ENCODE measurements around the gene PRC1. TPM values are rescaled to one million over a fixed set of nuclear protein-coding genes. Genes with fewer than 3 reads are reported as not detected.
"Not testable (repeated sequence)": the region's sequence is repeated elsewhere in the genome, so short reads cannot be mapped to it uniquely, and the experiment has no call there.

The PRC1 gene
- total RNA-seq, 1 experiment from 2014 or later: 275 TPM

DNA sequence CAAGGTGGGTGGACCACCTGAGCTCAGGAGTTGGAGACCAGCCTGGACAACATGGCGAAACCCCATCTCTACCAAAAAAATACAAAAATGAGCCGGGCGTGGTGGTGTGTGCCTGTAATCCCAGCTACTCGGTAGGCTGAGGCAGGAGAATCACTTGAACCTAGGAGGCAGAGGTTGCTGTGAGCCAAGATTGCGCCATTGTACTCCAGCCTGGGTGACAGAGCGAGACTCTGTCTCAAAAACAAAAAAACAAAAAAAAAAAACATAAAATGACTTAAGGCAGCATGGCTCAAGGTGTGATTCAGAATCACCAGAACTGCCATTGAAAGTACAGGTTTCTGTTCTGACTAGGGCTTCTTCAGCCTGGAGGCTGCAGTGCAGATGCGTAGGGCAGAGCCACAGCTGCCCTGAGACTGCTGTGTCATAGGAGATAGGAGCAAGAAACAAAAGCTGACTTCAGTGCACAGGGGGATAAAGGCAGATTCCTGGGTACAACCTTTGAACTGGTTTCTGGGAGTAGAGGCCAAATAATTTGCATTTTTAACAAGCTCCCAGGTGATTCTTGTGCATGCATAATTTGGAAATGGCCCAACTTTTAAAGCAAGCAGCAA, 71.5 kb downstream of the PRC1 start:
- not testable (repeated sequence) for H3K27me3 ChIP-seq; H3K9me3 ChIP-seq (replicated peaks); H3K27ac ChIP-seq; DNase-seq; H3K4me1 ChIP-seq; H3K36me3 ChIP-seq; H3K4me3 ChIP-seq

DNA sequence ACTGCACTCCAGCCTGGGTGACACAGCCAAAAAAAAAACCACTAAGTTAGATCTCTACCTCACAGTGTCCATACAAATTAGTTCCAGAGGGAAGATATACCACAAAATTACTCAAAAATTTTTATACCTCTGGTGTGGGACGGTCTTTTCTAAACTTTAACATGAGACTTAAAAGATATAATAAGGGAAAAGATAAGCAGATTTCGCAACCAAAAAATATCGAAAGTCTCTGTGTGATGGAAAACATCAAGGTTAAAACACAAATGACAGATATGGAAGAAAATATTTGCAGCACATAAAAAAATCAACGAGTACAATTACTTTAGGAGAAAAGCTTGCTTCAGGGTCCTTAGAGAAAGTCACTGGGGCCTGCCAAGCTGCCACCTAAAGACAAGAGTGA, 72.4 kb downstream of the PRC1 start:
- H3K4me1 ChIP-seq: peaks cover under 1% of the 10 kb centered on the region
- no peaks in the 10 kb centered on the region for H3K9me3 ChIP-seq (replicated peaks)
- H3K27ac ChIP-seq: no peak overlapping the region
- DNase-seq: no peak
- H3K27me3 ChIP-seq: no peaks in the 10 kb centered on the region
- no peak overlapping the region for H3K4me3 ChIP-seq
- H3K36me3 ChIP-seq: no peaks in the 10 kb centered on the region; the same call in 1 of the 2 replicates

DNA sequence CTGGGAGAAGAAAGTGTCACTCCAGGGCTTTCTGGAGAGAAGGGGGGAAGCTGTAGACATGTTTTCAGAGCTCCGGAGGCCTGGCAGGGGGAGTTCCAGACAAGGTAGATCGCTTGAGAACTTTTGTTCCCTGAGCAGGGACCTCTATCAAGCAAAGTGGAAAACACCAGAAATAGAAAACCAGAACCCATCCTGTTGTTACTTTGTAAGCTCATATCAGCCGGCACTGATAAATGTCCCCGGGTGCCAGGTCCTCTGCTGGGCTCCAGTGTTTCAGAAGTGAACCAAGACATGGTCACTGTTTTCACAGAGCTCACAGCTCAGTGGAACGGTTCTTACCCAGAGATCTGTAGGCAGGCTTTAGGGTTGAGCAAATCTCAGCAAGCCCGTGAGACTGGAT, 75.5 kb downstream of the PRC1 start:
- Histone ChIP-seq H3K4me3 (no peak overlapping the region), H3K4me1 (peaks cover 31% of the 10 kb centered on the region), H3K27ac (no peak overlapping the region), H3K36me3 (no peaks in the 10 kb centered on the region; the same call in 1 of the 2 replicates), H3K9me3 (replicated peaks) (no peaks in the 10 kb centered on the region), H3K27me3 (no peaks in the 10 kb centered on the region)
- no peak for DNase-seq

DNA sequence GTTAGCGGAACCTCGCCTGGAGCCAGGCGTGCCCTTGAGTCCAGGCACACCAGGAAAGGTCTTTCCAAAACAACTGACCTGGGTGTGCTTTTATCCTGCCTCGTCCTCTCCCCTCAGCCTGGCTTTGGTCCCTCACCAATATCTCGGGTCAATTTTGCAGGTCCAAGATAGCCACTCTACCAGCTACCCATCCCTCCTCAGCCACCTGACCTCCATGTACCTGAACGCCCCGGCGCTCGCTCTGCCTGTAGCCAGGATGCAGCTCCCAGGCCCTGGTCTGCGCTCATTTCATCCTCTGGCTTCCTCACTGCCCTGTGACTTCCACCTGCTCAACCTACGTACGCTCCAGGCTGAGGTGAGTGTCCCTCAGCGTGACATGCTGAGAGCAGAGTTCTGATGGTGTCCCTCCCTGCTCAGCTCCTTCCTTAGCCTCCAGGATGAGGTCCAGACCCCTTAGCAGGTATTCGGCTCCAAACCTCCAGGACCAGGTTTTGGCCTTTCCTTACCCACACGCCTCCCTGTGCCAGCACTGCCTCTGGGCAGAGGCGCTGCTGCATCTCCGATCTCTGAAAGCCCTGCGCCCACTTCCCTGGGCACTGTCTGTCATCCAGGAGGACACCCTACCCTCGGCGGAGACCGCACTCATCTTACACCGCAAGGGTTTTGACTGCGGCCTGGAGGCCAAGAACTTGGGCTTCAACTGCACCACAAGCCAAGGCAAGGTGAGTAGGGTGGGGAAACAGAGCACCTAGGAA, 76.1 kb downstream of the PRC1 start:
- Histone ChIP-seq H3K4me1 (peaks cover 31% of the 10 kb centered on the region), H3K9me3 (replicated peaks) (no peaks in the 10 kb centered on the region), H3K27me3 (no peaks in the 10 kb centered on the region), H3K27ac (no peak overlapping the region), H3K4me3 (no peak overlapping the region), H3K36me3 (no peaks in the 10 kb centered on the region; the same call in 1 of the 2 replicates)
- no peak for DNase-seq

DNA sequence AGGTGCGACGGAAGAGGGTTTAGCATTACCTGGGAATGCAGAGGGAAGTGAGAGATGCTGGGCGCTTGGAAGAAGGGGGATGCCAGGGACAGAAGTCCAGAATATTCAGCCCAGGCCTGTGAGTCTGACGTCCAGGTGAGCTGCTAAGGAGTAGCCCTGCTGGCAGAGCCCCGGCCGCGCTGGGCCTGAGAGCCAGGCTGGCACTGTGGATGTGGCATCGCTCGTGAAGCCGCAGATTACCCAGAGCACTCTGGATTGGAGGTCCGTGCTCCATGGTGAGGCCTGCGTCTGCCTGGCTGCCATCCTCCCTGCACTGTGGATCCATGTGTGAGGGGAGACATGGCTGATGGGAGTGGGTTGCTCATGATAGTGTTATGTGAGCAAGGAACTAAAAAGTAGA, 76.8 kb downstream of the PRC1 start:
- no peaks in the 10 kb centered on the region for H3K9me3 ChIP-seq (replicated peaks)
- no peaks in the 10 kb centered on the region; the same call in 1 of the 2 replicates for H3K36me3 ChIP-seq
- no peaks in the 10 kb centered on the region for H3K27me3 ChIP-seq
- DNase-seq: no peak
- H3K27ac ChIP-seq: no peak overlapping the region
- H3K4me3 ChIP-seq: no peak overlapping the region
- peaks cover 31% of the 10 kb centered on the region for H3K4me1 ChIP-seq

DNA sequence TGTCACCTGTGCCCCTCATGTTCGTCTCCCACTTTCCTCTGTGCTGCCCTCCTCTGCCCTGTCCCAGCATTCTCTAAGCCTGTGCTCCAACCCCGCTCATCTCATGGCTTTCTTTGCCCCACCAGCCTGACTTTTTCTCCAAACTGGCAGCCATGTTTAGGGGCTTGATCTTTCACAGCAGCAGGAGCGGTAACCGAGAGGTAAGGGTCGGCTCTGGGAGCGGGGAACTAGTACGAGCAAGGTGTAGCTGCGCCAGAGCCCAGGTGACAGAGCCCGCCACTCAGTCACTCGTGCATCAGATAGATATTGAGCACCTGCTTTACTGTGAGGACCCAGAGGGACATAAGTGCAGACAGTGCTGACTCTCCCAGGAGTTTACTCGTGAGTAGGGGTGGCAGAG, 77.9 kb downstream of the PRC1 start:
- Histone ChIP-seq H3K27ac (peak overlapping the region; percentile 96), H3K4me1 (peaks cover 31% of the 10 kb centered on the region), H3K9me3 (replicated peaks) (no peaks in the 10 kb centered on the region), H3K4me3 (no peak overlapping the region; the same call in 1 of the 2 replicates), H3K36me3 (no peaks in the 10 kb centered on the region; the same call in 1 of the 2 replicates), H3K27me3 (no peaks in the 10 kb centered on the region)
- no peak for DNase-seq

Other genes starting within 250 kb of the PRC1 start
- 12.0 and 12.6 TPM in 2 replicates for gene FURIN, start 125.9 kb downstream of the PRC1 start, total RNA-seq (2014; rRNA removed; shearing (Covaris generic))
- gene FES, start 110.0 kb downstream of the PRC1 start, total RNA-seq (2014; rRNA removed; shearing (Covaris generic)): 0.25 and 1.1 TPM in 2 replicates
- 11.0 and 12.6 TPM in 2 replicates for gene MAN2A2, start 91.2 kb downstream of the PRC1 start, total RNA-seq (2014; rRNA removed; shearing (Covaris generic))
- gene HDDC3, start 62.0 kb downstream of the PRC1 start, total RNA-seq (2014; rRNA removed; shearing (Covaris generic)): 4.6 and 4.7 TPM in 2 replicates
- 40.7 and 42.4 TPM in 2 replicates for gene UNC45A, start 59.2 kb downstream of the PRC1 start, total RNA-seq (2014; rRNA removed; shearing (Covaris generic))
- gene RCCD1, start 39.7 kb downstream of the PRC1 start, total RNA-seq (2014; rRNA removed; shearing (Covaris generic)): 6.8 and 8.6 TPM in 2 replicates
- 7.5 and 8.6 TPM in 2 replicates for gene VPS33B, start 28.1 kb upstream of the PRC1 start, total RNA-seq (2014; rRNA removed; shearing (Covaris generic))
- not detected in 2 replicates for gene SV2B, start 105.7 kb upstream of the PRC1 start, total RNA-seq (2014; rRNA removed; shearing (Covaris generic))

All from SJCRH30 (cell line).